GM18499 (cell line): ENCODE results near the gene BNIP1.

ENCODE experiments used
- ATAC-seq: cut with Tn5 transposase; IDR thresholded peaks from one replicate; pipeline ENCODE4 v1.9.1; 2021; ENCODE audit warnings: moderate number of reproducible peaks; ENCODE audit not compliant: insufficient read depth, unreplicated experiment

BNIP1 gene

DNA sequence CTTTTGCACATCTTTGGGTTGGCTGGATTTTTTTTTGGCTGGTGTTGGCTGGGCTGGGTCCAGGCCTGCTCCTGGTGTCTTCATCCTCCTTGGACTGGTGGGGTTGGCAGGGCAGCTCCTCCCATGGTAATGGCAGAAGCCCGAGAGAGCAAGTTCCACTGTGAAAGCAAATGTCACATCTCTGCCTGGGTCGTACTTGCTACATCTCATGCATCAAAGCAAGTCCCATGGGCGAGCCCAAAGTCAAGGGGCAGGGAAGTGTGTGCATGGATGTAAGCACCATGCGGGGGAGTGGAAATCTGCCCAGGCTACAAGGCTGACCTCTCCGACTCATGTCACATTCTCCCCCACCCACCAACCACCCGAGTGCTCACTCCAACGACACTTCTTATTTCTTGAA lies 64.0 kb downstream of the BNIP1 start:
- ATAC-seq, result no peak

DNA sequence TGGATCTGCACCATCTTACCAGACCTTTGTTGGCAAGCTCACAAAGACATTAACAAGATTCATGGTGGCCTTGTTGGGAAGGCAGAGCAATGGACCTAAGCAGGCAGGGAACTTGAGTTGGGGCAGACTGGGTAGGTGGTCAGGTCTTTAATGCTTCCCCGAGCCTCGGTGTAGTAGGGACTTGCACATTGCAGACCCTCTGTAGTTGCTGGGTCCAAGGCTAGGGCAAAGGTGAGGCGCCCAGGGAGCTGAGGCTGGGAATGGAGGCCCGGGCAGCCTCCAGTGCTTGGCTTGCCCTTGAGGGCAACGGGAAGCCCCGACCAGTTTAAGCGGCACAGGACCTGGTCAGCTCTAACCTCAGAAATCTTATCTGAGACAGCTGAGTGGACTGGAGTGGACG lies 66.5 kb downstream of the BNIP1 start:
- ATAC-seq, result no peak

DNA sequence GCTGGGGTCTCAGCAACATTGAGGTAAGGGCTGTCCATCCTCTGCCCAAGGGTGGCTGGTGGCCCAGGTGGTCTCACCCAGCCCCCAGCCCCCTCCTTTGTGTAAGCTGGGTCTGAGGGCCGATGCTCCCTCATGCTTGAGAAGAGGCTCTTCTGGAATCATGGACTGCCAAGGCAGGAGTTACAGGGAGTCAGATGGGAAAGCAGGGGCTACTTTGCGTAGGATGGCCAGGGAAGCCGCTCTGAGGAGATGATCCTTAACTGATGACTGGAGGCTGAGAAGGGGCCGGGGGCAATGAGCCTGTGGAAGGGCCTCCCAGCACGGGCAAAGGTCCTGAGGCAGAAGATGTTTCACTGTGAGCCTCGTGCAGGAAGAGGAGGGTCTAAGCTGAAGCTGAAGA lies 67.0 kb downstream of the BNIP1 start:
- no peak for ATAC-seq

DNA sequence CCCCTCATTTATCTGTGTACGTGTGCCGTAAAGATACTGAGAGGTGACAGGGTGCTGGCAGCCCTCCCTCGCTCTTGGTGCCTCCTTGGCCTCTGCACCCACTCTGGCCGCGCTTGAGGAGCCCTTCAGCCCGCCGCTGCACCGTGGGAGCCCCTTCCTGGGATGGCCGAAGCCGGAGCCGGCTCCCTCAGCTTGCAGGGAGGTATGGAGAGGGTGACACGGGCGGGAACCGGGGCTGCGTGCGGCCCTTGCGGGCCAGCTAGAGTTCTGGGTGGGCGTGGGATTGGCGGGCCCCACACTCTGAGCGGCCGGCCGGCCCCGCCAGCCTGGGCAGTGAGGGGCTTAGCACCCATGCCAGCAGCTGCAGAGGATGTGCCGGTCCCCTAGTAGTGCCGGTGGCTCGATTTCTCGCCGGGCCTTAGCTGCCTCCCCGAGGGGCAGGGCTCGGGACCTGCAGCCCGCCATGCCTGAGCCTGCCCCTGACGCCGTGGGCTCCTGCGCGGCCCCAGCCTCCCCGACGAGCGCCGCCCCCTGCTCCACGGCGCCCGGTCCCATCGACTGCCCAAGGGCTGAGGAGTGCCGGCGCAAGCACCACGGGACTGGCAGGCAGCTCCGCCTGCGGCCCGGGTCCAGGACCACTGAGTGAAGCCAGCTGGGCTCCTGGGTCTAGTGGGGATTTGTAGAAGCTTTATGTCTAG lies 69.1 kb downstream of the BNIP1 start:
- ATAC-seq, result no peak
